ENCODE data around the gene PRKAR2B.
"Not testable (repeated sequence)": the region's sequence is repeated elsewhere in the genome, so short reads cannot be mapped to it uniquely, and the experiment has no call there.

Gene PRKAR2B

DNA sequence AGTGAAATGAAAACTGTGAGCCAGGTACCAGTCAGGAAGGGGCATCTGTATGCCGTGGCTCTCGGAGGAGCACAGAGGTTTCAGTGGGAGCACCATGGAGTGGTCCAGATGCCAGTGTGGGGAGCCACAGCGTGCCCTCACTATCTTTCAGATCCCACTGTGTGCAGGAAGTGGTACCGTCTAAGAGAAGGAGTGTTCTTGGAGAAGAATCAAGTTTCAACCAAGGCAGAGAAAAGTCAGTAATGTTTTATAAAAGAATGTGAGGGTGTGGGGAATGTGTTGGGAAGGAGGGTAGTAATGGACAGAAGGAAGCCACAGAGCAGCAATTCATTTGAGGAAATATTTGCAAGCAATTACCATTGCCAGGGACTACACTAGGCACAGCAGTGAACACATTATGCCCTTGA is 35.6 kb downstream of the PRKAR2B start:
- TF ChIP-seq, protein P1, sequence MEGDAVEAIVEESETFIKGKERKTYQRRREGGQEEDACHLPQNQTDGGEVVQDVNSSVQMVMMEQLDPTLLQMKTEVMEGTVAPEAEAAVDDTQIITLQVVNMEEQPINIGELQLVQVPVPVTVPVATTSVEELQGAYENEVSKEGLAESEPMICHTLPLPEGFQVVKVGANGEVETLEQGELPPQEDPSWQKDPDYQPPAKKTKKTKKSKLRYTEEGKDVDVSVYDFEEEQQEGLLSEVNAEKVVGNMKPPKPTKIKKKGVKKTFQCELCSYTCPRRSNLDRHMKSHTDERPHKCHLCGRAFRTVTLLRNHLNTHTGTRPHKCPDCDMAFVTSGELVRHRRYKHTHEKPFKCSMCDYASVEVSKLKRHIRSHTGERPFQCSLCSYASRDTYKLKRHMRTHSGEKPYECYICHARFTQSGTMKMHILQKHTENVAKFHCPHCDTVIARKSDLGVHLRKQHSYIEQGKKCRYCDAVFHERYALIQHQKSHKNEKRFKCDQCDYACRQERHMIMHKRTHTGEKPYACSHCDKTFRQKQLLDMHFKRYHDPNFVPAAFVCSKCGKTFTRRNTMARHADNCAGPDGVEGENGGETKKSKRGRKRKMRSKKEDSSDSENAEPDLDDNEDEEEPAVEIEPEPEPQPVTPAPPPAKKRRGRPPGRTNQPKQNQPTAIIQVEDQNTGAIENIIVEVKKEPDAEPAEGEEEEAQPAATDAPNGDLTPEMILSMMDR (IDR thresholded peaks at IDR 0.05; ENCODE audit: extremely low read depth, insufficient read depth, missing control alignments): no peak
- DNase-seq (ENCODE audit: low spot score): no peak
- in situ Hi-C loops (cut with MboI; ENCODE audit: low pct_unique_long_range_greater_than_20kb, low sequenced_read_pairs, unreplicated experiment): no loop called here

DNA sequence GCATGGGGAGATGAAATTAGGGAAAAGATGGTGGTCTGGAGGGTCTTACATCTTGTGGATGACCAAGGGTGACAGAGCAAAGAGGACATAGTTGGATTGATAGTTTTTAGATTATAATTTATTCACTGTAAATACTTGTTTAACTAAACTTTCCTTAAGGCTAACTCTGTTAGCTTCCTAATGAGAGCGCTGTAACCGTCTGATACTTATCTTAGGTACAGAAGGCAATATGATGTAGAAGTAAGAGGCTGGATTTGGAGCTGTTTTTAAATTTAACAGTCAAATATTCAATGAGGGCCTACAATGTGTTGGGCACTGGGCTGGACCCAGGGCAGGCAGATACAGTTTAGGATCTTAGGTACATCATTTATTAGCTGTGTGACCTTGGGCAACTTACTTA is 36.0 kb downstream of the PRKAR2B start:
- no peak for DNase-seq (ENCODE audit: low spot score)
- TF ChIP-seq, protein P1 (IDR thresholded peaks at IDR 0.05; ENCODE audit: extremely low read depth, insufficient read depth, missing control alignments): no peak
- in situ Hi-C loops (cut with MboI; ENCODE audit: low pct_unique_long_range_greater_than_20kb, low sequenced_read_pairs, unreplicated experiment): no loop called here

DNA sequence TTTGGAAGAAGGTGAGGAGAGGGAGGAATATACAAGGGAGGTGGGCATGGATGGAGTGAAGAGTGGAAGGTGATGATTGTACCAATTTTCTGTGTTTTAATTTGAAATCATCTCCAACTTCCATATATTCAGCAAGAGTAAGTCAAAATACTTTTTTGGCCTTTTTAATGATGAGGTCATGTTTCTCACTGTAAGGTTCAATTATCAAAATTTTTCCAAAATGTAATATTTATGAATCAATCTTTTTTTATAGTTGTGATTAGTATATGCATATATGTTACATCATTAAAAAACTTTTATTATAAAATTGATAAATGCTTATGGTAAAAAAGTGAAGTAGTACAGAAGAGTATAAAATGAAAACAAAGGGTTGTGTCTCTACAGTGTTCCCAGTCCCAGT is 40.7 kb downstream of the PRKAR2B start:
- no peak for DNase-seq (ENCODE audit: low spot score)
- in situ Hi-C loops (cut with MboI; ENCODE audit: low pct_unique_long_range_greater_than_20kb, low sequenced_read_pairs, unreplicated experiment): no loop called here
- TF ChIP-seq, protein P1 (IDR thresholded peaks at IDR 0.05; ENCODE audit: extremely low read depth, insufficient read depth, missing control alignments): no peak

DNA sequence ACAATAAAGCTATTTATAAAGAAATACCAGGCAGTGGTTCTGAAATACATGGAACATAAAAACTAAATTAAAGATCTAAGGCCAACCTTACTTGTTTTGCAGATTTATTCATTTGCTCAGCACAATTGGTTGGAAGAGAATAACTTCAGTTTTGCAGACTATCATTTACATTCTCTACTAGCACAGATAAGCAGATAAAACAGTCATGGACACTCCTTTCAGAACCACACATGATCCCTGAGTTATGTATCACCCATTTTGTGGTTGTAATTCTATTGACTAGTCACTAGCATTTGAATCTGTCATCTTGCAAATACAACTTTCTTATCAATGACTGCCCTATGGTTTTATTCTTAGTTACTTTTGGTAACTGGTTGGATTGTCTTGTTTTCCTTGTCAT is 45.1 kb downstream of the PRKAR2B start:
- in situ Hi-C loops (cut with MboI; ENCODE audit: low pct_unique_long_range_greater_than_20kb, low sequenced_read_pairs, unreplicated experiment): no loop called here
- TF ChIP-seq, protein P1 (IDR thresholded peaks at IDR 0.05; ENCODE audit: extremely low read depth, insufficient read depth, missing control alignments): no peak
- no peak for DNase-seq (ENCODE audit: low spot score)

DNA sequence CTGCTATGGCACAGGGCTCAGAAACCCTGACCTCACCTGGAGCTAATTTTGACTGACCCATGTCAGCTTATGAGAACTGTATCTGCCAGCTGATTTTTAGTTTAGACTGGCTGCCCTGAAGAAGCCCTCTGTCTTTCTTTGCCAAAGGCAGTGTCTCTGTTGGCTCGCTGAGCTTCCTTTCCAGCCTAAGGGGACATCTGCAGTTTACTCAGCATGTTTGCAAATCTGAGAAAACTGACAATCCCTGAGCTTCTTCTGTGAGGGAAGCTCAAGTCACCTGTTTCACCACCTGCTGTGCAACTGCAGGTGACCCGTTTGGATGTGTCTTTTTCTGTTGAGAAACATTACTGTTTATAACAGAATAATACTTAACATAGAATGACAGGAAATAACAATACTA is 46.0 kb downstream of the PRKAR2B start:
- in situ Hi-C loops (cut with MboI; ENCODE audit: low pct_unique_long_range_greater_than_20kb, low sequenced_read_pairs, unreplicated experiment): no loop called here
- no peak for DNase-seq (ENCODE audit: low spot score)
- TF ChIP-seq, protein P1 (IDR thresholded peaks at IDR 0.05; ENCODE audit: extremely low read depth, insufficient read depth, missing control alignments): no peak

DNA sequence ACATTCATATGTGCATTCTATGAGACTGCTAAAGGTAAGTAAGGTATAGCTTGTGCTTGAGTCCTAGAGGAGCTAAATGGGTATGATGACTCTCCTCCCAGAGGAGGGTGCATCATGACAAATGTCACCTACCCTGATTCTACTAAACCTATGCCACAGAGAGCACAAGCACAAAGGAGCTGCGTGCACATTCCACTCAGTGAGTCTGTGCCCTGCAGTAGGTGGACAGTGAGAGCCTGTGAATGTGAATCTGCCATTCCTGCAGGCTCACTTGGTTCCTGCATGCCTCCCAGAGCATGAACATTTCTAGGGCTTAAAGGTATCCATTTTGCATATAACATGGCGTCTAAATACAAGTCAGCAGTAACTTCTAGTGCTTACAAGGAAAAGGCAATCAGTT is 46.8 kb downstream of the PRKAR2B start:
- no peak for DNase-seq (ENCODE audit: low spot score)
- in situ Hi-C loops (cut with MboI; ENCODE audit: low pct_unique_long_range_greater_than_20kb, low sequenced_read_pairs, unreplicated experiment): no loop called here
- TF ChIP-seq, protein P1 (IDR thresholded peaks at IDR 0.05; ENCODE audit: extremely low read depth, insufficient read depth, missing control alignments): no peak

DNA sequence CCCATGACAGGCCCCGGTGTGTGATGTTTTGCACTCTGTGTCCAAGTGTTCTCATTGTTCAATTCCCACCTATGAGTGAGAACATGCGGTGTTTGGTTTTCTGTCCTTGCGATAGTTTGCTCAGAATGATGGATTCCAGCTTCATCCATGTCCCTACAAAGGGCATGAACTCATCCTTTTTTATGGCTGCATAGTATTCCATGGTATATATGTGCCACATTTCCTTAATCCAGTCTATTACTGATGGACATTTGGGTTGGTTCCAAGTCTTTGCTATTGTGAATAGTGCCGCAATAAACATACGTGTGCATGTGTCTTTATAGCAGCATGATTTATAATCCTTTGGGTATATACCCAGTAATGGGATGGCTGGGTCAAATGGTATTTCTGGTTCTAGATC is 49.2 kb downstream of the PRKAR2B start:
- in situ Hi-C loops (cut with MboI; ENCODE audit: low pct_unique_long_range_greater_than_20kb, low sequenced_read_pairs, unreplicated experiment); DNase-seq (ENCODE audit: low spot score): not testable (repeated sequence)

DNA sequence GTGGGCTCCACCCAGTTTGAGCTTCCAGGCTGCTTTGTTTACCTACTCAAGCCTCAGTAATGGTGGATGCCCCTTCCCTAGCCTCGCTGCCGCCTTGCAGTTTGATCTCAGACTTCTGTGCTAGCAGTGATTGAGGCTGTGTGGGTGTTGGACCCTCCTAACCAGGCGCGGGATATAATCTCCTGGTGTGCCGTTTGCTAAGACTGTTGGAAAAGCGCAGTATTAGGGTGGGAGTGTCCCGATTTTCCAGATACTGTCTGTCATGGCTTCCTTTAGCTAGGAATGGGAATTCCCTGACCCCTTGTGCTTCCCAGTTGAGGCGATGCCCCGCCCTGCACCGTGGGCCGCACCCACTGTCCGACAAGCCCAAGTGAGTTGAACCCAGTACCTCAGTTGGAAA is 54.6 kb downstream of the PRKAR2B start:
- in situ Hi-C loops (cut with MboI; ENCODE audit: low pct_unique_long_range_greater_than_20kb, low sequenced_read_pairs, unreplicated experiment); DNase-seq (ENCODE audit: low spot score): not testable (repeated sequence)

Data from GM13977 (cell line).